ENCODE results near the gene MYL5.

MYL5 gene

DNA sequence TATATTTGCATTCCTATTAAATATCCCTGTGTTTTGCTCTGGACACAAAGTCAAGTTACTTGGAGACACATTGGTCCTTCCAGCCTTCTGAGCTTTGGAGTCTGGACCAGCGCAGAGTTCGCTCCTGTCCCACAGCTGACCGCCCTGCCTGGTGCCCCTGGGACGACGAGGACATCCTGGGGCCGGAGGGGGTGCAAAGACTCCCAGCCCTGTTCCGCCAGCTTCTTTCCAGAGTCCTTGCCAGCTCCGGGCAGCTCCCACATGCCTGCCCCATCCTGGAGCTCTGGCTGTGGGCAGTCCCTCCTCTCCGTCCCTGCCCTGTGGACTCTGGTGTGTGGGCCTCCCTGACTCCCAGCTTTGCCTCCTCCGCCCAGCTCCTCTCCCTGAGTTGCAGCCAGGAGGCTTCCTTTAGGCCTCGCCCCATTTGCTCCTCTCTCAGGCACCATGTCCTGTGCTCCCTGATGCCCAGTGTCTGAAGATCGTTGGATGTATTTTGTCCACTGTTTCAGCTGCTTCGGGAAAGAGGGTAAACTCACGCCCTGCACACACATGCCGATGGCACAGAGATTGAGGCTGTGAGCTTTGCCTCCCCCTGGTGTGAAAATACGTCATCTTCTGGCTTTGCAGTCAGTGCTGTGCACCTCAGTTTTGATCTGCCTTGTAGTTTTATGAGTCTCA, 26.4 kb downstream of the MYL5 start:
- H3K27me3 ChIP-seq (ENCODE audit: insufficient read depth, poor library complexity, severe bottlenecking) = no peaks in the 10 kb centered on the region
- no peak overlapping the region for H3K27ac ChIP-seq (replicated peaks)
- H3K4me3 ChIP-seq (replicated peaks; ENCODE audit: insufficient read depth, low read length) = no peak overlapping the region
- DNase-seq (ENCODE audit: low read depth in 1 of 2, low spot score in 1 of 2) = no peak
- TF ChIP-seq POLR2AphosphoS5 (IDR thresholded peaks at IDR 0.05; ENCODE audit: low read depth) (no peak), SPI1 (IDR thresholded peaks at IDR 0.05; ENCODE audit: borderline replicate concordance, low read depth) (no peak), GABPA (IDR thresholded peaks at IDR 0.05; ENCODE audit: low read depth) (no peak)
- TF ChIP-seq, protein P1, sequence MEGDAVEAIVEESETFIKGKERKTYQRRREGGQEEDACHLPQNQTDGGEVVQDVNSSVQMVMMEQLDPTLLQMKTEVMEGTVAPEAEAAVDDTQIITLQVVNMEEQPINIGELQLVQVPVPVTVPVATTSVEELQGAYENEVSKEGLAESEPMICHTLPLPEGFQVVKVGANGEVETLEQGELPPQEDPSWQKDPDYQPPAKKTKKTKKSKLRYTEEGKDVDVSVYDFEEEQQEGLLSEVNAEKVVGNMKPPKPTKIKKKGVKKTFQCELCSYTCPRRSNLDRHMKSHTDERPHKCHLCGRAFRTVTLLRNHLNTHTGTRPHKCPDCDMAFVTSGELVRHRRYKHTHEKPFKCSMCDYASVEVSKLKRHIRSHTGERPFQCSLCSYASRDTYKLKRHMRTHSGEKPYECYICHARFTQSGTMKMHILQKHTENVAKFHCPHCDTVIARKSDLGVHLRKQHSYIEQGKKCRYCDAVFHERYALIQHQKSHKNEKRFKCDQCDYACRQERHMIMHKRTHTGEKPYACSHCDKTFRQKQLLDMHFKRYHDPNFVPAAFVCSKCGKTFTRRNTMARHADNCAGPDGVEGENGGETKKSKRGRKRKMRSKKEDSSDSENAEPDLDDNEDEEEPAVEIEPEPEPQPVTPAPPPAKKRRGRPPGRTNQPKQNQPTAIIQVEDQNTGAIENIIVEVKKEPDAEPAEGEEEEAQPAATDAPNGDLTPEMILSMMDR (IDR thresholded peaks at IDR 0.05; ENCODE audit: insufficient read depth, low read length) = no peak
- TF ChIP-seq, protein P2, sequence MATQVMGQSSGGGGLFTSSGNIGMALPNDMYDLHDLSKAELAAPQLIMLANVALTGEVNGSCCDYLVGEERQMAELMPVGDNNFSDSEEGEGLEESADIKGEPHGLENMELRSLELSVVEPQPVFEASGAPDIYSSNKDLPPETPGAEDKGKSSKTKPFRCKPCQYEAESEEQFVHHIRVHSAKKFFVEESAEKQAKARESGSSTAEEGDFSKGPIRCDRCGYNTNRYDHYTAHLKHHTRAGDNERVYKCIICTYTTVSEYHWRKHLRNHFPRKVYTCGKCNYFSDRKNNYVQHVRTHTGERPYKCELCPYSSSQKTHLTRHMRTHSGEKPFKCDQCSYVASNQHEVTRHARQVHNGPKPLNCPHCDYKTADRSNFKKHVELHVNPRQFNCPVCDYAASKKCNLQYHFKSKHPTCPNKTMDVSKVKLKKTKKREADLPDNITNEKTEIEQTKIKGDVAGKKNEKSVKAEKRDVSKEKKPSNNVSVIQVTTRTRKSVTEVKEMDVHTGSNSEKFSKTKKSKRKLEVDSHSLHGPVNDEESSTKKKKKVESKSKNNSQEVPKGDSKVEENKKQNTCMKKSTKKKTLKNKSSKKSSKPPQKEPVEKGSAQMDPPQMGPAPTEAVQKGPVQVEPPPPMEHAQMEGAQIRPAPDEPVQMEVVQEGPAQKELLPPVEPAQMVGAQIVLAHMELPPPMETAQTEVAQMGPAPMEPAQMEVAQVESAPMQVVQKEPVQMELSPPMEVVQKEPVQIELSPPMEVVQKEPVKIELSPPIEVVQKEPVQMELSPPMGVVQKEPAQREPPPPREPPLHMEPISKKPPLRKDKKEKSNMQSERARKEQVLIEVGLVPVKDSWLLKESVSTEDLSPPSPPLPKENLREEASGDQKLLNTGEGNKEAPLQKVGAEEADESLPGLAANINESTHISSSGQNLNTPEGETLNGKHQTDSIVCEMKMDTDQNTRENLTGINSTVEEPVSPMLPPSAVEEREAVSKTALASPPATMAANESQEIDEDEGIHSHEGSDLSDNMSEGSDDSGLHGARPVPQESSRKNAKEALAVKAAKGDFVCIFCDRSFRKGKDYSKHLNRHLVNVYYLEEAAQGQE (IDR thresholded peaks at IDR 0.05; ENCODE audit: insufficient replicate concordance, low read depth) = no peak

DNA sequence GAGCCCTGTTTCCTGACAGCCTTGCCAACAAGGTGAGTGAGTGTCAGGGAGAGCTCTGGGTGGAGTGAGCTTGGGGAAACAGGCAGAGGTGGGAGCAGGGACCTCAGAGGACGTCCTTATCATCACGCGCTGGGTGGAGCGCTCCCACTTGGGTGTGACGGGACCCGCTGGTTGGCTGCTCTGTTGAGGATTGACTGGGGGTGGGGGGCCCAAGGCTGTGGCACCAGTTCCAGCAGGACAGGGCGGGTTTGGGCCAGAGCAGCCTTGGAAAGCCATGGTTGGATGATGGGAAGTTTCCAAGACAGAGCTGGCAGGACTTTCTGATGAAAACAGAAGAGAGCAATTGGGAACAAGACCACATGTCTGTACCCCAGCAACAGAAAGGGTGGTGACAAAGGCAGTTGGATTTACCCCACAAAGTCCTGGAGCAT, 28.3 kb downstream of the MYL5 start:
- no peak for DNase-seq (ENCODE audit: low read depth in 1 of 2, low spot score in 1 of 2)
- Histone ChIP-seq H3K27me3 (ENCODE audit: insufficient read depth, poor library complexity, severe bottlenecking) (no peaks in the 10 kb centered on the region), H3K27ac (replicated peaks) (no peak overlapping the region), H3K4me3 (replicated peaks; ENCODE audit: insufficient read depth, low read length) (no peak overlapping the region)
- TF ChIP-seq, protein P2 (IDR thresholded peaks at IDR 0.05; ENCODE audit: insufficient replicate concordance, low read depth) = no peak
- TF ChIP-seq, protein P1 (IDR thresholded peaks at IDR 0.05; ENCODE audit: insufficient read depth, low read length) = no peak
- TF ChIP-seq POLR2AphosphoS5 (IDR thresholded peaks at IDR 0.05; ENCODE audit: low read depth) (no peak), SPI1 (IDR thresholded peaks at IDR 0.05; ENCODE audit: borderline replicate concordance, low read depth) (no peak), GABPA (IDR thresholded peaks at IDR 0.05; ENCODE audit: low read depth) (no peak)

DNA sequence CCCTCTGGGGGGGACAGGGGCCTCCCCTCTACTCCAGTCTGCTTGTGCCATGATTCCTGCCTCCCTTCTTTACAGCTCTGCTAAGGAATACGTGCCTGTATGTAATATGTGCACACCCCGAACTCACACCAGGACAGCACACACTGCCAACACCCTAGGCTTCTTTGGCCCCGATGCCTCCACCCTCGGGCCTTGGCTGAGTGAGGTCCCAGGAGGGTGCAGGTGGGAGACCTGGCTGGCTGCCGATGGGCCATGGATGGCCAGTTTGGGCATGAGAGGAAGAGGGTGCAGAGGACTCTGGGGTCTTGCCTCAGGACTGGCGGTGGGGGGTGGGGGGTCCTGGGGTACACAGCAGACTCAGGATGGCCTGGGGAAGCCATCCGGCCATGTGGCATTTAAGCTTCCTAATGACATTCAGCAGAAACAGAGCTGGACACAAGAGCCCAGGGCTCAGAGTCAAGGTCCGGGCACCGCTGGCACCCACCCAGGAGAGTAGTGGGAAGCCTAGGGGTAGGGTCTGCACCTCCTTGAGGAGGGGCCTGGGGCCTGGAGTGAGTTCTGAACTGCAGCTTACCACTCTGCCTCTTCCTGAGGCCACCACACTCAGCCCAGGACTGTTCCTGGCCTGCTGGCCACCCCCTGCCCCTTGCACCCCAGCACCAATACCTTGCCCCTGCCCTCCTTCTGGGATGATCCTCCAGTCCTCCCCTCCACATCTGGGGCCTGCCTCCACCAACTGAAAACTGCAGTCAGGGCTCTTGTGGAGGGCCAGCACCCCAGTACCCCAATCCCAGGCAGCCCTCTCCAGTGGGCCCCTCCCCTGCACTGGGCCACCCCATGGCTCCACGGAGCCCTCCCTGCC, 29.2 kb downstream of the MYL5 start:
- TF ChIP-seq, protein P2 (IDR thresholded peaks at IDR 0.05; ENCODE audit: insufficient replicate concordance, low read depth) = no peak
- no peak for TF ChIP-seq POLR2AphosphoS5 (IDR thresholded peaks at IDR 0.05; ENCODE audit: low read depth)
- no peak for TF ChIP-seq SPI1 (IDR thresholded peaks at IDR 0.05; ENCODE audit: borderline replicate concordance, low read depth)
- TF ChIP-seq GABPA (IDR thresholded peaks at IDR 0.05; ENCODE audit: low read depth) = no peak
- TF ChIP-seq, protein P1 (IDR thresholded peaks at IDR 0.05; ENCODE audit: insufficient read depth, low read length) = no peak
- no peak for DNase-seq (ENCODE audit: low read depth in 1 of 2, low spot score in 1 of 2)
- H3K4me3 ChIP-seq (replicated peaks; ENCODE audit: insufficient read depth, low read length) = no peak overlapping the region
- no peak overlapping the region for H3K27ac ChIP-seq (replicated peaks)
- no peaks in the 10 kb centered on the region for H3K27me3 ChIP-seq (ENCODE audit: insufficient read depth, poor library complexity, severe bottlenecking)

Measured in HL-60 (cell line).